GM21515 (cell line): ENCODE data around the gene ANKHD1.

Experiments
- ATAC-seq: cut with Tn5 transposase; IDR thresholded peaks from one replicate; pipeline ENCODE4 v1.9.1; 2021; ENCODE audit not compliant: unreplicated experiment

ANKHD1 gene

GRCh38 chr5:140401362-140402257, at the start of gene ANKHD1:
Gene ANKHD1 (plus strand): TSS chr5:140401833. CDS start chr5:140401968, 135 bp downstream.
- ATAC-seq: peak; percentile 86

GRCh38 chr5:140355546-140355945, 46.1 kb upstream of the ANKHD1 start:
- ATAC-seq: no peak

DNA sequence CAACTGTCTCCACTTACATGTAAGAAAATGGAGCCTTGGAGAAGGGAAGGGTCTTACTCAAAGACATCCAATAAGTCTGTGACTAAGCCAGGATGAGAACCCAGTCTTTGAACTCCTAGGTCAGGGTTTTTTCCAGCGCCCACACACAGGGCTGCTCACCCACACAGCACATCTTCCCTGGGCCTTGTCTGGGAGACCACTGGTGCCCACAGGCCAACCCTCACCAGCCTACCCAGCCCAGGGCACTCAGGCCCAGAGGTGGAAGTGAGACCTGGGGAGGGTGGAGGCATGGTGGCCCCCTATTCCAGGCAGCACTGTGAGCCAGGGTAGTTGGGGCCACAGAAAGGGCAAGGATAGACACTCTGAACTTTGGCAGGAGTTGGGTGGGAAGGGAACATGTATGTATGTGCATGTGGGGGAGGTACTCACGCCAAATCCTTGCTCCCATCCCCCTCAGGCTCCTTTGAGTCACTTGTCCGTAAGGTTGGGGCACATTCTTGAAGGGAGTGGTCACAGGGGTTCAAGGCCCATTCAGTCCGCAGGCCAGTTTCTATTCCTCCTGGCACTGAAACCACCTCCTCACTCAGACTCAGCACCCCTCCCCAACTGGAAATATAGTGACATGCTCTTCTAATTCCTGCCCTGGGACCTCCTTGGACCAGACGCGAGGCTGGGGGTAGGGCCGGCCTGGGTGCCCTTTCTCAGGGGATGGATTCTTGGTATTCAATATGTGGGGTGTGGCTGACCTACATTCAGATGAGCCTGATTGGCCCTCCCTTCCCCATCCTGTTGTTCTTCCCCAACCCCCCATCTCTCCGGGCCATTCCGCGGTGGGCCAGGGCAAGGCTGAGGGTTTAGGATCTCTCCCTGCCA, 44.5 kb upstream of the ANKHD1 start:
- no peak for ATAC-seq

DNA sequence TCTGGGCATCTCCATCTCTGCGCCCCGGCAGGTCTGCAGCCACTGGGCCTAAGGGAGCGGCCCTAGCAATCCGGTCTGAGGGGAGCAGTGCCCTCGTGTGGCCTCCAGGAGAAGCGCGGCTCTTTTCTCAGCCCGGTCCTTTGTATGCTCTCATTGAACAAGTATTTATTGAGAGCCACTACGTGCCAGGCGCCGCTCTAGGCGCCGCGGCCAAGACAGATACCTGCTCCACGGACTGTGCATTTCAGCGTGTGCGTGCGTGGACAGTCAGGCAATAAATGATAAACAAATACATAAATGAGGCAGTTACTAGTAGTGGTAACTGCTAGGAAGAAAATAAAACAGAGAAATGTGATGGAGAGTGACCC, 43.9 kb upstream of the ANKHD1 start:
- peak; percentile 92 for ATAC-seq

- ATAC-seq: no peak
These were observed 42.8 kb upstream of the ANKHD1 start for GRCh38 chr5:140358738-140359310.

DNA sequence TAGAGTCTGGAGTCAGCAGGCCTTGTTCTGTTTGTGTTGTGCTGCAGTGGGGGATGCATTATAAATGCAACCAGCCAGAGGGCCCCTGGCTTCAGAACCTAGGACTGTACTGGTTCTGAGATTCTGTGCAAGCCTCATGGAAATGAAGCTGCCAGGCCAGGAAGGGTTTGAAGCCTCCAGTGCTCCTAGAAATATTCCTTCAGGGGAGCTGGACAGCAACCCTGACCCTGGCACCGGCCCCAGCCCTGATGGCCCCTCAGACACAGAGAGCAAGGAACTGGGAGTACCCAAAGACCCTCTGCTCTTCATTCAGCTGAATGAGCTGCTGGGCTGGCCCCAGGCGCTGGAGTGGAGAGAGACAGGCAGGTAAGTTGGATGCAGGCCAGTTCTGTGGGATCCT, 41.5 kb upstream of the ANKHD1 start, which contains the start of gene SLC4A9:
TSS of gene SLC4A9 (plus strand) at position 94 of the 400 bp plus-strand sequence. CDS start at position 137, 43 bp downstream.
- no peak for ATAC-seq

GRCh38 chr5:140360681-140361479, 40.8 kb upstream of the ANKHD1 start:
- ATAC-seq: no peak

DNA sequence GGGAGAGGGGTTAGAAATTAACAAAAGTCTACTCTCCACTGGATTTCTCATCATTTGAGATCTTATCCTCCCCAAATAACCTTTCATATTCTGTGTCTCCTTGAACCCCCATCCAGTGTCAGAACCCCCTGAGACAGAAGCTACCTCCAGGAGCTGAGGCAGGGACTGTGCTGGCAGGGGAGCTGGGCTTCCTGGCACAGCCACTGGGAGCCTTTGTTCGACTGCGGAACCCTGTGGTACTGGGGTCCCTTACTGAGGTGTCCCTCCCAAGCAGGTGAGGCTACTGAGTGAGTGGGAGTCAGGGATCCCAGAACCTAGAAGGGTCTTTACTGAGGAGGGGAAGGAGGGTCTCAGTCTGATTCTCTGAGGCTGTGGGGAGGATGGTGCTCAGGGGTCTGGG, 39.7 kb upstream of the ANKHD1 start:
- no peak for ATAC-seq

DNA sequence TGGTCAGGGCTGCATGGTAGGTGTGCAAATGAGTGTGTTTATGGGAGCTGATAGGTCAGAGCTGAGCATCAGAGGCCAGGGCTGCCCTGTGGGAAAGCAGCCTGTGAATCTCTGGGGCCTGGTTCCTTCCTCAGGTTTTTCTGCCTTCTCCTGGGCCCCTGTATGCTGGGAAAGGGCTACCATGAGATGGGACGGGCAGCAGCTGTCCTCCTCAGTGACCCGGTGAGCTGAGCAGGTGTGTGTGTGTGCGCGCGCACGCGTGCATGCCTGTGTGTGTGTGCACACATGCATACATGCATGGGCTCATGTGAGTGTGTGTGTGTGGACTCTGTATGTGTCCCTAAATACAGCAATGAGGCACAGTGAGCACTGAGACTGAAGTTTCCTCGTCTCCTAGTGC, 39.3 kb upstream of the ANKHD1 start:
- ATAC-seq: no peak

DNA sequence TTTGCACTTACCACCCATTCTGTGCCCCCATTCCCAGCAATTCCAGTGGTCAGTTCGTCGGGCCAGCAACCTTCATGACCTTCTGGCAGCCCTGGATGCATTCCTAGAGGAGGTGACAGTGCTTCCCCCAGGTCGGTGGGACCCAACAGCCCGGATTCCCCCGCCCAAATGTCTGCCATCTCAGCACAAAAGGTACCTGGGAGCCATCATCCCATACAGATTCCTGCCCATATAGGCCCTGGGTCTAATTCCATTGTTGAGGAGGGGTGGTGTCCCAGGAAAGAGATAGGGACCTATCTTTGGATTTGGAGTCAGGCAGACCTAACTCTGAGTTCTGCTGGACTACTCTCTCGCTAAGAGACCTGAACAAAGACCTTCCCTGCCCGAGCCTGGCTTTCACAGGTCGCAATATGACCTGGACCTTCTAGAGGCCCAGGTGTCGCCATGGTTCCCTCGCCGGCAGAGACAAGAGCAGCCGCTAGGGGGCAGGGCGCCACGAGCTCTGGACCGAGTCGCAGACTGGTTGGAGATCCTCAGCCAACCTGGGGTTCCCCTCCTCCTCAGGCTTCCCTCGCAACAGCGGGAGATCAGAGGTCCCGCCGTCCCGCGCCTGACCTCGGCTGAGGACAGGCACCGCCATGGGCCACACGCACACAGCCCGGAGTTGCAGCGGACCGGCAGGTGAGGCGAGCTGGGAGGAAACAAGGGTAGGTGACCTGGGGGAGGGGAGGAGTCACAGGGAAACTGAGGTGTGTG, 38.6 kb upstream of the ANKHD1 start:
- peak; percentile 89 for ATAC-seq

DNA sequence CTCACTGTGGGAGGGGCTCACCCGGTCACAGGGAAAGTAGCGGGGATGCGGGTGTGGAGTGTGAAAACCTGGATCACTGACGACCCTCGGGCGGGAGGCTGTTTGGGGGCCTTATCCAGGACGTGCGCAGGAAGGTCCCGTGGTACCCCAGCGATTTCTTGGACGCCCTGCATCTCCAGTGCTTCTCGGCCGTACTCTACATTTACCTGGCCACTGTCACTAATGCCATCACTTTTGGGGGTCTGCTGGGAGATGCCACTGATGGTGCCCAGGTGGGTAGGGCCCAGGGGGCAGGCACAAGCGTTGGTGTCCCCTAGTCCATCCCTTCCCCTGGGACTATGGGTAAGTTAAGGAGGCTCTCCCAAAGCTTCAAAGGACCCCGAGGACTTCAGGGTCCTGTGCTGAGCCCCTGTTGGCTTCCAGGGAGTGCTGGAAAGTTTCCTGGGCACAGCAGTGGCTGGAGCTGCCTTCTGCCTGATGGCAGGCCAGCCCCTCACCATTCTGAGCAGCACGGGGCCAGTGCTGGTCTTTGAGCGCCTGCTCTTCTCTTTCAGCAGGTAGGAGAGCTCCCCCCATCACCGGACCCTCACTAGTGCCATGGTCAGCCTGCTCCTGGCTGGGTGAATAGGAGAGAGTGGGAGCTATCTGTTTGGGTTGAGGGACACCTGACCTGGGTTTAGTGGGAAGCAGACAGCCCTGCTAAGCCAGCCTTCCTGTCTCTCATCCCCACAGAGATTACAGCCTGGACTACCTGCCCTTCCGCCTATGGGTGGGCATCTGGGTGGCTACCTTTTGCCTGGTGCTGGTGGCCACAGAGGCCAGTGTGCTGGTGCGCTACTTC, 37.8 kb upstream of the ANKHD1 start:
- no peak for ATAC-seq

DNA sequence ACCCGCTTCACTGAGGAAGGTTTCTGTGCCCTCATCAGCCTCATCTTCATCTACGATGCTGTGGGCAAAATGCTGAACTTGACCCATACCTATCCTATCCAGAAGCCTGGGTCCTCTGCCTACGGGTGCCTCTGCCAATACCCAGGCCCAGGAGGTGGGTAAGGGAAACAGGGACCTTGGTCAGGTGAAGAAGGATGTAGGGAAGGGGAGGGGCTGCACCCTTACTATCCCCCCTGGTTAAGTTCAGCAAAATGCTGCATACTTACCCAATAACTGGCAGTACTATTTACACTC, 37.2 kb upstream of the ANKHD1 start:
- no peak for ATAC-seq

- no peak for ATAC-seq
These were observed 36.4 kb upstream of the ANKHD1 start for GRCh38 chr5:140365282-140365681.

- no peak for ATAC-seq
These were observed 35.7 kb upstream of the ANKHD1 start for GRCh38 chr5:140365941-140366340.

DNA sequence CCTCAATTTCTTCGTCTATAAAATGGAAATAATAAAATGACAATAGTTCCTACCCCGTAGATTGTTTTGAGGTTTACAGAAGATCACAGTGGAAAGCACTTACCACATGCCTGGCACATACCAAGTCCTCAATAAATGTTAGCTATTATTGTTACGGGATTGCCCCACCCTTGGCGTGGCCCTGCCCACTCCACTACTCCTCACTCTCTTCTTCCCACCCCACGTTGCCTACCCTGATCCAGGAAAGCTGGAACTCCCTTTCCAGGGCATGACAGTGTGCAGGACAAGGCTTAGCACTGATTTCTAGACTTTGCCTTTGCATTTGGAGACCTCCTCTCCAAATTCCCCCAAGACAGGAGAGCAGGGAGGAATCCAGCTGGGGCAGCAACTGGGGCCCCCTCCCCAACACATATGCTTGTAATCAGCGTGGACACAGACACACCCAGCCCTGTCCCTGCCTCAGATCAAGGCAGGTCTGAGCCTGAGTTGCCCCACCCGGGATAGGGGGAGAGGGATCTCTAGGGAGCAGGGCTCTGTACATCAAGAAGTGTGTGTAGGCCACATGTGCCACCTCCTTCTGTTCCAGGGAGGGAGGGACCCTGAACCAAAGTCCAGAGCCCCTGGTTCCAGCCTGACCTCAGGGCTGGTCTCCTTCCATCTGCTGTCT, 34.9 kb upstream of the ANKHD1 start:
- no peak for ATAC-seq

DNA sequence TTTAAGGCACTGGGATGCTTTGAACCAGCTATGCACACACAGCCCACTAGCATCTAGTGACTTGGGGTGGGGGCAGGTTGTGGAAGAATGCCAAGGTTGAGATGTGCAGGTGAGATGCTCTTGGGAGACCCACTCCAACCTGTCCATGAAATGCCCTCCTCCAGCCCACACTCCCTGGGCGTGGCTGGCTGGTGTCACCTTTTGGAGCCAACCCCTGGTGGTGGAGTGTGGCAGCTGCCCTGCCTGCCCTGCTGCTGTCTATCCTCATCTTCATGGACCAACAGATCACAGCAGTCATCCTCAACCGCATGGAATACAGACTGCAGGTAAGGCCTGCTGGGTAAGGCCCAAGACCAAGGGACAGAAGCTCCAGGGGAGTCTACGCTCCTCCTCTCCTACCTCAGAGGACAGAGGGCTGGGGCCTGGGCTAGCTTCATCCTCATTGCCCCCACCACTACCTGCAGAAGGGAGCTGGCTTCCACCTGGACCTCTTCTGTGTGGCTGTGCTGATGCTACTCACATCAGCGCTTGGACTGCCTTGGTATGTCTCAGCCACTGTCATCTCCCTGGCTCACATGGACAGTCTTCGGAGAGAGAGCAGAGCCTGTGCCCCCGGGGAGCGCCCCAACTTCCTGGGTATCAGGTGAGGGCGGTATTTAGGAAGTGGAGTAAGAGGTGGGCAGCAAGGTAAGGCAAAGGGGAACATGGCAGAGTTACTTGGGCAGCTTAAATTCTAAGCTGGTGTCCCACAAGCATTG, 34.2 kb upstream of the ANKHD1 start:
- no peak for ATAC-seq

DNA sequence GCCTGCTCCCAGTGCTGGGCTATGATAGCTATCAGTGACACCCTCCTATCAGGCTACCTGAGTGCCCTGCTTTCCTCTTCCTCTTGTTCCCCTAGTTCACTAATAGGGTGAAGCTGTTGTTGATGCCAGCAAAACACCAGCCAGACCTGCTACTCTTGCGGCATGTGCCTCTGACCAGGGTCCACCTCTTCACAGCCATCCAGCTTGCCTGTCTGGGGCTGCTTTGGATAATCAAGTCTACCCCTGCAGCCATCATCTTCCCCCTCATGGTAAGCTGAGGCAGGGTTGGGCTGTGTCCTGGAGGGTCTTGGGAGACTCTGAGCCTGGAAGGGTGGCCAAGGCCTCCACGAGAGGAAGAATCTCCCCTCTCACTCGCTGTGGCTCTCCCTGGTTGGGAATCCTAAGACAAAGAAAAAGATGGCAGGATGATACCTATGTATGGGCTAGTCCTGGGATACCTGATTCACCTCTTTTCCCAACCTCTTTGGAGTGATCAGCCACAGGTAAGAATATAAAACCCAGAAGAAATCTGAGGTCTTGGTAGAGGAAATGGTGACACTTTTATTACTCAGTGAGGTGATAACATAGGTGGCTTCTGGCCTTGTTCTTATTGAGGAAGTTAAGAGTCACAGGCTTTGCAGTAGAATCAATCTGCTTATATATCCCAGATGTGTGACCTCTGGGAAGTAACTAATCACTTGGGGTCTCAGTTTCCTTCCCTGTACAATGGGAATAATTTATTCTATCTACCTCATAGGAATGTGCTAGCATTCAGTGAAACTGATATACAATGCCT, 30.1 kb upstream of the ANKHD1 start:
- ATAC-seq: no peak
